ENCODE measurements around the gene GRM7.

DNA sequence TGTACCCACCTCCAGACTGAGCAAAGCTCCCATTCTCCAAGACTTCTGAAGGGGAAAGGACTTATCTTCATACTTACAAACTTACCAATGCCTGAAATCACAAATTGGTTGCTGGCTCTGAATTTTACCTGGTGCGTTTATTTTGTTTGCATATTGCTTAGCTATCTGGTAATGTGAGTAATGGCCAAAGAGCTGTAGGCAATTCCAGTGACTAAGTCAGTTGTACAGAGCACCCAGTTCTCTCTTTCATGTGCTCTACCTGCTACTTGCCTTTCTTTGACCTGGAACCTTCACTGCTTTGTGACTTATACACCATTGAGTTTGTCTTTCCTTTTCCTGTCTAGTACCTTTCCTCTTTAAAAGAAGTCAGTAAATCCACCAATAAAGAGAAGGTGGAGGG is 884.8 kb downstream of the GRM7 start:
- no peak for TF ChIP-seq EZH2 (IDR thresholded peaks at IDR 0.05; ENCODE audit: low read length, unreplicated experiment)
- TF ChIP-seq, protein P1, sequence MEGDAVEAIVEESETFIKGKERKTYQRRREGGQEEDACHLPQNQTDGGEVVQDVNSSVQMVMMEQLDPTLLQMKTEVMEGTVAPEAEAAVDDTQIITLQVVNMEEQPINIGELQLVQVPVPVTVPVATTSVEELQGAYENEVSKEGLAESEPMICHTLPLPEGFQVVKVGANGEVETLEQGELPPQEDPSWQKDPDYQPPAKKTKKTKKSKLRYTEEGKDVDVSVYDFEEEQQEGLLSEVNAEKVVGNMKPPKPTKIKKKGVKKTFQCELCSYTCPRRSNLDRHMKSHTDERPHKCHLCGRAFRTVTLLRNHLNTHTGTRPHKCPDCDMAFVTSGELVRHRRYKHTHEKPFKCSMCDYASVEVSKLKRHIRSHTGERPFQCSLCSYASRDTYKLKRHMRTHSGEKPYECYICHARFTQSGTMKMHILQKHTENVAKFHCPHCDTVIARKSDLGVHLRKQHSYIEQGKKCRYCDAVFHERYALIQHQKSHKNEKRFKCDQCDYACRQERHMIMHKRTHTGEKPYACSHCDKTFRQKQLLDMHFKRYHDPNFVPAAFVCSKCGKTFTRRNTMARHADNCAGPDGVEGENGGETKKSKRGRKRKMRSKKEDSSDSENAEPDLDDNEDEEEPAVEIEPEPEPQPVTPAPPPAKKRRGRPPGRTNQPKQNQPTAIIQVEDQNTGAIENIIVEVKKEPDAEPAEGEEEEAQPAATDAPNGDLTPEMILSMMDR (conservative IDR thresholded peaks at IDR 0.05; ENCODE audit: low read depth, low read length) = no peak
- no peak for TF ChIP-seq EZH2phosphoT487 (IDR thresholded peaks at IDR 0.05; ENCODE audit: borderline replicate concordance, low read length)

Measured in PC-3 (cell line).